LNCaP clone FGC (cell line): ENCODE measurements around the gene TIE1.

Experiments
- DNase-seq: peaks from one replicate; pipeline ENCODE4 v3.0.0-alpha.2; 2011; ENCODE audit warnings: low read depth
- H3K4me3 ChIP-seq: 2 replicates; pipeline ENCODE4 v1.5.1; 2011; ENCODE audit warnings: mild to moderate bottlenecking, low read depth, low read length, control low read depth
- TF ChIP-seq, protein P1 (sequence below): IDR thresholded peaks from 2 replicates; pipeline ENCODE4 v1.5.1; 2012; ENCODE audit warnings: mild to moderate bottlenecking; ENCODE audit not compliant: control insufficient read depth, insufficient read depth; ENCODE audit errors: extremely low read depth

The TIE1 gene

DNA sequence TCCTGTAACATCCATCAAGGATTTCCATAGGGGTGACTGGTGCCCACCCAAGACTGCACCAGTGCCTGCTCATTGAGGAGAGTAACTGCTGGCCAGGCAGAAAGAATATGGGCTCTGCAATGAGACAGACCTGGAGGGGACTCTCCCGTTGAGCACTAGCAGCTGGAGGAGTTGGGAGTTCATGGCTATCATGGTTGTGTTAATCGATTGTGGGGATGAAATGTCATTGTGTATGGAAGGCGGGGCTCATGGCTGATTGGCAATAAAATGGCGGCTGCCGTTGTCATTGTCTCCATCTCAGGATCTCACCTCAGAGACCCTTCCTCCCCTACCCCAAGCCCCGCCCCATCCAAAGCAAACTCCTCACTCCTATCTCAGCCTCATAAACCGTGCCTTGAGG is 27.1 kb upstream of the TIE1 start:
- TF ChIP-seq, protein P1, sequence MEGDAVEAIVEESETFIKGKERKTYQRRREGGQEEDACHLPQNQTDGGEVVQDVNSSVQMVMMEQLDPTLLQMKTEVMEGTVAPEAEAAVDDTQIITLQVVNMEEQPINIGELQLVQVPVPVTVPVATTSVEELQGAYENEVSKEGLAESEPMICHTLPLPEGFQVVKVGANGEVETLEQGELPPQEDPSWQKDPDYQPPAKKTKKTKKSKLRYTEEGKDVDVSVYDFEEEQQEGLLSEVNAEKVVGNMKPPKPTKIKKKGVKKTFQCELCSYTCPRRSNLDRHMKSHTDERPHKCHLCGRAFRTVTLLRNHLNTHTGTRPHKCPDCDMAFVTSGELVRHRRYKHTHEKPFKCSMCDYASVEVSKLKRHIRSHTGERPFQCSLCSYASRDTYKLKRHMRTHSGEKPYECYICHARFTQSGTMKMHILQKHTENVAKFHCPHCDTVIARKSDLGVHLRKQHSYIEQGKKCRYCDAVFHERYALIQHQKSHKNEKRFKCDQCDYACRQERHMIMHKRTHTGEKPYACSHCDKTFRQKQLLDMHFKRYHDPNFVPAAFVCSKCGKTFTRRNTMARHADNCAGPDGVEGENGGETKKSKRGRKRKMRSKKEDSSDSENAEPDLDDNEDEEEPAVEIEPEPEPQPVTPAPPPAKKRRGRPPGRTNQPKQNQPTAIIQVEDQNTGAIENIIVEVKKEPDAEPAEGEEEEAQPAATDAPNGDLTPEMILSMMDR, result no peak
- no peak overlapping the region for H3K4me3 ChIP-seq
- DNase-seq, result no peak

DNA sequence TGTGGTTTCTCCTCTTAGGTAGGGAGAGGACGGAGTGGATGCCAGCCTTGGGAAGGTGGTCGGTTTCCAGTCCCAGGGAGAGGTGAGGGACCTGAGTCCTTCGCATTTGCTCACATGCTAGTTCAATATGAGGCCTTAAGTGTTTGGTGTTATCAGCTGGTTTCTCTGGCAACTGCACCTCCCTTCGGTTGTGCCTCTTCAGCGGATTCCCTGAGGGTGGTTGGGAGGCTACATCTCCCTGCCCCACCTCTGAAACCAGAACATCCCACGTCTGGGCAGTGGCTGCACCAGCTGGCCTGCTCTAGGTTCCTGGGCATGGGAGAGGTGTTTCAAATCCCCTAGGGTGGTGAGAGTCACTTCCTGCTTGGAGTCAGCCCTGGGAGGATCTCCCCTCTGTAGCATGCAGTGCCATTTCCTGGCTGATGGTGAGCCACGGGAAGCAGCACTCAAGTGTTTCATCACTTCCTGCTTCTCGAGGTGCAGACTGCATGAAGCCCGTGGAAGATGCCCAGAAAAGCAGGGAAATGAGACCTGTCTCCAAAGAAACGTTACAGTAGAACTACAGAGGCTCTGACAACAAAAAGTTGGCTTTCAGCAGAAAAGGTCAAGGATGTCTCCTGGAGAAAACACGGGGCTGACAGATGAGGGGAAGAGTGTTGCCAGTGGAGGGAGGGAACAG is 26.5 kb upstream of the TIE1 start:
- TF ChIP-seq, protein P1, result no peak
- no peak for DNase-seq
- H3K4me3 ChIP-seq, result no peak overlapping the region

DNA sequence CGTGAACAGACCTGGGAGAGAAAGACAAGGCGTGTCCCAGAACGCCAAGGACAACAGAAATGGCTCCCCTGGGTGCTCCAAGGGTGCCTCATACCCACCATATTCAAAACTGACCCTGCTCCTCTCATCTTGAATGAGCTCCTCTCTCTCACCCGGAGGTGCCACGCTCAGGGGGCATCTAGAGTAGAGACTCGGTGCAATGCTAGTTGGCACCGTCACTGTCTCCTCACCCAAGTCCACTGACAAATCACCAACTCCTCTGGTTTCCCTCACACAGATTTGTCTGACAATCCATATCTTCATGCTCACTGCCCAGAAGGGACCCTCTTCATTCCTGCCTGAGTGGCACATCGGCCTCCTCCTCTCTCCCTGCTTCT is 26.0 kb upstream of the TIE1 start:
- TF ChIP-seq, protein P1, result no peak
- no peak for DNase-seq
- no peak overlapping the region for H3K4me3 ChIP-seq

DNA sequence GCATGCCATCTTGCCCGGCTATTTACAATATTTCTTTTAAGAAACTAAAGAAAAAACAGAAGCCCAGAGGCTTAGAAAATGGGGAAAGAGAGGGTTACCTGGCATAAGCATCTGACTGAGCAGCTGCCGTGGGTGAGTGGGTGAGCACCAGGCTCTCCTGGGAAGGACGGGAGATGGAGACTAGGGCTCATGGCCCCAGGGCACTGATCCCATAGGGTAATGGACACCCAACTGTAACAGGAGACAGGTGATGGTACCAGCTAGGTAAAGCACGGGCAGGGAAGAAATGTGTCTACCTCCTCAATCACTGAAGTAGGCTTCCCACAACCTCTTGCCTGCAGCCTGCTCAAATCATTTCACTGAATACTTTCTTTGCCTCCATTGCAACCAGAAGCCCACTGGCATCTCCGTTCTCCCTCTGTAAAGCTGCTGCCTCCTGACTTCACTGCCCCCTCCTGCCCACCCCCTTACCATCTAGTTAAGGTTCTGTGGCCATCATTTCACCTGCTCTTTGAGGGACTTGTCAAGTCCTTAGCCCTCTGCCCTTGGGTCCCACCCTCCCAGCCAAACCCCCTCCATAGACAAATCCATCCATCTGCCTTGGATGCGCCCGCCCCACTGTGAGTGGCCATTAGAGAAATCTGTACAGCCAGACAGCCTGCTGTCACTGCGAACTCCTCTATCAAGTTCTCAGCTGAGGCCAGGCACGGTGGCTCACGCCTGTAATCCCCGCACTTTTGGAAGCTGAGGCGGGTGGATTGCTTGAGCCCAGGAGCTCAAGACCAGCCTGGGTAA is 24.8 kb upstream of the TIE1 start:
- no peak for DNase-seq
- TF ChIP-seq, protein P1, result no peak
- no peak overlapping the region for H3K4me3 ChIP-seq

DNA sequence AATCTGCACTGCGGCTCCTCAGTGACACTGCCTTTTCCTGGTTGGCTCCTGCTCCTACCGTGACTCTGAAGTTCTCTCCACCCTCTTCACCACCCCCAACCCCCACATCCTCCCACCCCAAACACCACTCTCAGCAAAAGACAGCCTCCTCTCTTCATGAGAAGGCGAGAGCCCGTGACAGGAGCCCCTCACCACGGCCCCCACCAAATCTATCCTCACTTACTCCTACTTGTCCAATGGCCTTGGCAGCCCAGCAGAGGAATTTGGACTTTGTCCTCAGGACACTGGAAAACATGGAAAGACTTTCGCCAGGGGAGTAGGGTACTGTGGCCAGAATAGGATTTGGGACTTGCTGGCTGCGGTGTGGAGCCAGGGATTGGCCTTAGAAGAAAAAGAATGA is 24.1 kb upstream of the TIE1 start:
- H3K4me3 ChIP-seq, result no peak overlapping the region
- TF ChIP-seq, protein P1, result no peak
- DNase-seq, result no peak

DNA sequence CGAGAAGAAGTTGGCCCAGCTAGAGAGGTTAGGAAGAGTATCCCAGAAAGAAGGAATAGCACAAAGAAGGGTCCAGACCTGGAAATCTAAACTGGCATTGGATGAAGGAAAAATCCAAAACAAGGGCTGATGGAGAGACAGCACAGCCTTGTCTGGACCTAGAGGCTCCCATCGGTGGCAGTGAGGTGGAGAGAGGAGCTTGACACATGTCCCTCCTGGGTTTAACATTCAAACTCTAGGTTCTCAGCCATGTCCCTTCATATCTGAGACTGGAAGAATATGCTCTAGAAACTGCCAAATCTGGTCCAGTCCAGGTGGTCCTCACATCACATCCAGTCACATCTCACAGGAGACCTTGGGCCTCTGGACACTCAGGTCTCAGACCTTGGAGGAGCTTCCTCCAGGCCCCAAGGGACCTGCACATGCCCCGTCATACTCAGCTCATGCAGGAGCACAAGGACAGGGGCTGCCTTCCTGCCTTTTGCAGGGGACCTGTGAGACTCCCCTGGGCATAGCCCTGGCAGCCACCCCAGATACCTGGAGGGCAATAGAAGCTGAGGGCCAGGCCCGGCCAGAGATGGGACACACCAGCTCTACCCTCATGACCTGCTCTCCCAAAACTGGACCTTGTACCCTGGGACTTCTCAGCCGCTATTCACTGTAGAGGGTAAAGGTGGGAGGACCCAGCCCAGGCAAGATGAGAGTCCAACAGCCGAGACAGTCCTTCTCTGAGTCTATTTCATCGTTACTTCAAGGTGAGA is 23.5 kb upstream of the TIE1 start:
- no peak overlapping the region for H3K4me3 ChIP-seq
- TF ChIP-seq, protein P1, result no peak
- DNase-seq, result no peak
